B cell (primary cell): Measurements from ENCODE around the gene PTPN13. TPM values are rescaled to one million over a fixed set of nuclear protein-coding genes. Genes with fewer than 3 reads are reported as not detected.

Experiments
- ATAC-seq: fragments of 200-7000 bp; cut with Tn5 transposase; one replicate; pipeline ENCODE4 v1.10.0; 2021; ENCODE audit warnings: low read depth, mild to moderate bottlenecking, moderate number of reproducible peaks, moderate library complexity
- CTCF ChIA-PET: fragments of 350-600 bp; sonication (Branson Sonifier 250); formaldehyde crosslinking; loops from one replicate; lab custom pipeline; 2021; ENCODE audit warnings: antibody characterized with exemption, inconsistent platforms; lab: Charles Lee
- POLR2A ChIA-PET: fragments of 350-600 bp; sonication (Branson Sonifier 250); formaldehyde crosslinking; loops from one replicate; lab custom pipeline; 2021; ENCODE audit warnings: antibody characterized with exemption; lab: Charles Lee
- DNase-seq: peaks from one replicate; pipeline ENCODE4 v3.0.0; 2013
- H2AFZ ChIP-seq: 2 replicates; pipeline ENCODE4 v1.6.1; 2012; ENCODE audit warnings: mild to moderate bottlenecking, low read depth, low read length; ENCODE audit not compliant: insufficient read depth, poor library complexity, severe bottlenecking
- H3K27ac ChIP-seq, 2 donors: 1 replicate in 1 of 2; 2 replicates in 1 of 2; pipeline ENCODE4 v1.5.1; 2012 to 2013; ENCODE audit warnings: low read length in 2 of 2, mild to moderate bottlenecking in 2 of 2, moderate library complexity in 1 of 2
- H3K27me3 ChIP-seq, 4 experiments: fragments of 200-600 bp in 1 of 4; sonication (generic) in 1 of 4; replicated peaks in 1 of 4; 1 replicate in 2 of 4; 2 replicates in 2 of 4; pipeline versions ENCODE4 v1.6.1 to v1.7.0; 2013 to 2016; ENCODE audit warnings: low read length in 3 of 4, mild to moderate bottlenecking in 2 of 4, mixed read lengths in 1 of 4, moderate library complexity in 1 of 4; ENCODE audit not compliant: insufficient read depth in 4 of 4, control insufficient read depth in 3 of 4; ENCODE audit errors: control extremely low read depth in 1 of 4
- H3K36me3 ChIP-seq, 2 experiments: replicated peaks in 1 of 2; 1 replicate in 1 of 2; 2 replicates in 1 of 2; pipeline versions ENCODE4 v1.6.1 to v1.7.1; 2013; ENCODE audit warnings: low read length in 1 of 2; ENCODE audit not compliant: insufficient read depth in 2 of 2, control insufficient read depth in 1 of 2; ENCODE audit errors: control extremely low read depth in 1 of 2, extremely low read depth in 1 of 2
- H3K4me1 ChIP-seq, 2 donors: fragments of 200-600 bp in 1 of 2; sonication (generic) in 1 of 2; 1 replicate in 1 of 2; 2 replicates in 1 of 2; pipeline versions ENCODE4 v1.5.1 to v1.6.1; 2013 to 2017; ENCODE audit warnings: low read length in 2 of 2; ENCODE audit not compliant: control insufficient read depth in 2 of 2, insufficient read depth in 2 of 2
- H3K4me2 ChIP-seq: replicated peaks from 2 replicates; pipeline ENCODE3; 2012; ENCODE audit warnings: mild to moderate bottlenecking, low read depth, low read length; ENCODE audit not compliant: poor library complexity, severe bottlenecking
- H3K4me3 ChIP-seq, 5 experiments: fragments of 200-600 bp in 1 of 5; sonication (generic) in 1 of 5; 1 replicate in 3 of 5; 2 replicates in 2 of 5; pipeline versions ENCODE4 v1.5.1 to v1.7.0; 2011 to 2016; ENCODE audit warnings: low read length in 4 of 5, mild to moderate bottlenecking in 4 of 5, low read depth in 2 of 5, control low read depth in 1 of 5, moderate library complexity in 1 of 5; ENCODE audit not compliant: insufficient read depth in 1 of 5; ENCODE audit errors: control extremely low read depth in 1 of 5, extremely low read depth in 1 of 5
- H3K79me2 ChIP-seq: fragments of 200-600 bp; sonication (generic); one replicate; pipeline ENCODE4 v1.6.0; 2016; ENCODE audit warnings: low read length; ENCODE audit not compliant: control insufficient read depth, insufficient read depth
- H3K9ac ChIP-seq: fragments of 200-600 bp; sonication (generic); 2 replicates; pipeline ENCODE4 v1.6.1; 2017; ENCODE audit warnings: mild to moderate bottlenecking, low read length, moderate library complexity
- H3K9me3 ChIP-seq, 3 donors: one replicate each; pipeline versions ENCODE4 v1.6.1 to v1.7.1; 2013; ENCODE audit warnings: low read length in 2 of 3; ENCODE audit not compliant: control insufficient read depth in 2 of 3, insufficient read depth in 1 of 3; ENCODE audit errors: control extremely low read depth in 1 of 3
- H4K20me1 ChIP-seq: 2 replicates; pipeline ENCODE4 v1.6.0; 2012; ENCODE audit warnings: mild to moderate bottlenecking, low read length; ENCODE audit not compliant: insufficient read depth, control insufficient read depth, poor library complexity, severe bottlenecking
- H3K27ac Mint-ChIP-seq: one replicate; pipeline ENCODE4 v1.8.0; 2021; ENCODE audit warnings: mixed read lengths
- H3K27me3 Mint-ChIP-seq: one replicate; pipeline ENCODE4 v1.8.0; 2021; ENCODE audit warnings: mixed read lengths
- H3K4me1 Mint-ChIP-seq: one replicate; pipeline ENCODE4 v1.8.0; 2021; ENCODE audit warnings: mixed read lengths
- H3K4me3 Mint-ChIP-seq: one replicate; pipeline ENCODE4 v1.8.0; 2021; ENCODE audit warnings: mixed read lengths
- H3K9me3 Mint-ChIP-seq: one replicate; pipeline ENCODE4 v1.8.0; 2022; ENCODE audit warnings: mixed read lengths; ENCODE audit not compliant: insufficient read depth
- EZH2 ChIP-seq: IDR thresholded peaks from 2 replicates; pipeline ENCODE4 v1.6.1; 2012; ENCODE audit warnings: borderline replicate concordance, low read depth, mild to moderate bottlenecking, moderate library complexity, low read length; ENCODE audit not compliant: insufficient read depth, poor library complexity, severe bottlenecking
- whole genome bisulfite sequencing: methylation state at CpG from one replicate; pipeline ENCODE4 v1.1.5; 2013; ENCODE audit warnings: missing lambda C conversion rate; ENCODE audit not compliant: insufficient coverage; 5-methylcytosine and 5-hydroxymethylcytosine counted together
- intact Hi-C: fragments of 100-400 bp; cut with micrococcal nuclease; formaldehyde crosslinking; loops from one replicate; pipeline ENCODE4 v1.10.0; 2022
- polyA plus RNA-seq: library from polyadenylated mRNA; depleted of rRNA; stranded (reverse); fragments of >200 nt; gene quantifications from 2 replicates; pipeline ENCODE4 v1.2.3, GENCODE V29; 2012
- total RNA-seq, 2 donors: library from RNA; stranded (reverse); fragments of 120-200 nt in 1 of 2; gene quantifications; 1 replicate in 1 of 2; 2 replicates in 1 of 2; pipeline versions ENCODE4 v1.2.3 to v1.2.4, GENCODE V29; 2013 to 2022
- TF ChIP-seq, protein P1 (sequence below): fragments of 200-600 bp; IDR thresholded peaks from one replicate; pipeline ENCODE4 v1.8.0; 2022; ENCODE audit warnings: antibody characterized with exemption, mild to moderate bottlenecking

The PTPN13 gene
- total and polyA plus RNA-seq, 2 donors (not counting 1 experiment from before 2014, with no cell fraction given): 0.91 TPM; not detected in 1

DNA sequence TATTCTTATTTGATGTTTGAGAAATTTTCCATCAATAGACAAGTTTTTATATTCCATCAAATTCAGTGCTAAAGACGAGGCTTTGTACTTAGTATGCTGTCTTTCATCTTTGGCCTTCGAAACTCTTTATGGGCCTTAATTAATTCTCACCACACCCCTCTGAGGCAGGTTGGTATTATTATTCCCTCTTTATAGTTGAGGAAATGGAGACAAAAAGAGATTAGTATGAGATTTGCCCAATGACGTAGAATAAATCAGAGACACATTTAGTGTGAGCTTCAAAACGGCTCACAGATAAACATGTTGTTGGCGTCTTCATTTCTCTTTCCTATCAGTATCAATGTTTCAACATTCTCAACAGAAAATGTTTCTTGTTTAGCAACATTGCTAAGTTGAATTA is 35.9 kb upstream of the PTPN13 start:
- TF ChIP-seq, protein P1, sequence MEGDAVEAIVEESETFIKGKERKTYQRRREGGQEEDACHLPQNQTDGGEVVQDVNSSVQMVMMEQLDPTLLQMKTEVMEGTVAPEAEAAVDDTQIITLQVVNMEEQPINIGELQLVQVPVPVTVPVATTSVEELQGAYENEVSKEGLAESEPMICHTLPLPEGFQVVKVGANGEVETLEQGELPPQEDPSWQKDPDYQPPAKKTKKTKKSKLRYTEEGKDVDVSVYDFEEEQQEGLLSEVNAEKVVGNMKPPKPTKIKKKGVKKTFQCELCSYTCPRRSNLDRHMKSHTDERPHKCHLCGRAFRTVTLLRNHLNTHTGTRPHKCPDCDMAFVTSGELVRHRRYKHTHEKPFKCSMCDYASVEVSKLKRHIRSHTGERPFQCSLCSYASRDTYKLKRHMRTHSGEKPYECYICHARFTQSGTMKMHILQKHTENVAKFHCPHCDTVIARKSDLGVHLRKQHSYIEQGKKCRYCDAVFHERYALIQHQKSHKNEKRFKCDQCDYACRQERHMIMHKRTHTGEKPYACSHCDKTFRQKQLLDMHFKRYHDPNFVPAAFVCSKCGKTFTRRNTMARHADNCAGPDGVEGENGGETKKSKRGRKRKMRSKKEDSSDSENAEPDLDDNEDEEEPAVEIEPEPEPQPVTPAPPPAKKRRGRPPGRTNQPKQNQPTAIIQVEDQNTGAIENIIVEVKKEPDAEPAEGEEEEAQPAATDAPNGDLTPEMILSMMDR: no peak
- no peak for TF ChIP-seq EZH2
- intact Hi-C loops: no loop called here
- H3K27me3 Mint-ChIP-seq: peaks cover 15% of the 10 kb centered on the region
- Histone ChIP-seq H3K27me3 (no peaks in the 10 kb centered on the region), H3K4me1 (no peaks in the 10 kb centered on the region), H4K20me1 (no peaks in the 10 kb centered on the region), H3K9me3 (no peaks in the 10 kb centered on the region), H3K4me3 (no peak overlapping the region), H3K27ac (no peak overlapping the region), H3K36me3 (no peaks in the 10 kb centered on the region), H3K79me2 (no peaks in the 10 kb centered on the region), H2AFZ (no peak overlapping the region), H3K4me2 (no peak overlapping the region), H3K9ac (no peak overlapping the region)
- no peaks in the 10 kb centered on the region for H3K9me3 Mint-ChIP-seq
- POLR2A ChIA-PET: no interaction called here
- CTCF ChIA-PET: no interaction called here
- no peak overlapping the region for H3K27ac Mint-ChIP-seq
- peaks cover 3% of the 10 kb centered on the region for H3K4me1 Mint-ChIP-seq
- no peak for ATAC-seq
- no peak overlapping the region for H3K4me3 Mint-ChIP-seq
- WGBS: 94% methylated on average over 3 of the region's 5 CpGs
- no peak for DNase-seq

DNA sequence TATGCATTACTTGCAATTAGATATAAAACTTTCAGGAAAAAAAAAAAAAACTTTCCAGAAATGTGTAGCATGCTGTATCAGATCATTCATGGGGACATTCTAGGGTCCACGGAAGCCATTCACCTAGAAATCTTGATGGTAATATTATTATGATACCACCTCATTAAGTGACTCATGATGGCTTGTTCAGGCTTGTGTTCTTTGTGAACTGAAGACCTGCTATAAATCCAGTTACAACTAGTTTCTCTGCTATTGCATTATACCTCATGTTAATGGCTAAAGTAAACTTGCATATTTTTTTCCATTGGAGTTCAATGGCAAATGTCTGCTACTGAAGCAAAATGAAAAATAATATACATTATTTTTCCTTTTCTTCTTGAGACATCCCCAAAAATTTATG is 35.3 kb upstream of the PTPN13 start:
- H3K4me1 ChIP-seq: no peaks in the 10 kb centered on the region
- Mint-ChIP-seq H3K4me3 (no peak overlapping the region), H3K27me3 (peaks cover 13% of the 10 kb centered on the region), H3K27ac (no peak overlapping the region), H3K4me1 (peaks cover 3% of the 10 kb centered on the region), H3K9me3 (no peaks in the 10 kb centered on the region)
- TF ChIP-seq, protein P1: no peak
- H3K79me2 ChIP-seq: no peaks in the 10 kb centered on the region
- no CpG with 5 or more reads among the region's 1 CpG for WGBS
- CTCF ChIA-PET: no interaction called here
- H3K9me3 ChIP-seq: no peaks in the 10 kb centered on the region
- H3K27ac ChIP-seq: no peak overlapping the region
- ATAC-seq (no peak), DNase-seq (no peak)
- no peak overlapping the region for H3K4me2 ChIP-seq
- intact Hi-C loops: no loop called here
- H3K36me3 ChIP-seq: no peaks in the 10 kb centered on the region
- POLR2A ChIA-PET: no interaction called here
- no peak overlapping the region for H3K4me3 ChIP-seq
- no peak overlapping the region for H3K9ac ChIP-seq
- H3K27me3 ChIP-seq: no peaks in the 10 kb centered on the region
- no peaks in the 10 kb centered on the region for H4K20me1 ChIP-seq
- no peak overlapping the region for H2AFZ ChIP-seq
